ENCODE data around the gene ACO2.
A peak's percentile ranks its signal among the peaks of the same experiment; 100 is the strongest.

The ACO2 gene

DNA sequence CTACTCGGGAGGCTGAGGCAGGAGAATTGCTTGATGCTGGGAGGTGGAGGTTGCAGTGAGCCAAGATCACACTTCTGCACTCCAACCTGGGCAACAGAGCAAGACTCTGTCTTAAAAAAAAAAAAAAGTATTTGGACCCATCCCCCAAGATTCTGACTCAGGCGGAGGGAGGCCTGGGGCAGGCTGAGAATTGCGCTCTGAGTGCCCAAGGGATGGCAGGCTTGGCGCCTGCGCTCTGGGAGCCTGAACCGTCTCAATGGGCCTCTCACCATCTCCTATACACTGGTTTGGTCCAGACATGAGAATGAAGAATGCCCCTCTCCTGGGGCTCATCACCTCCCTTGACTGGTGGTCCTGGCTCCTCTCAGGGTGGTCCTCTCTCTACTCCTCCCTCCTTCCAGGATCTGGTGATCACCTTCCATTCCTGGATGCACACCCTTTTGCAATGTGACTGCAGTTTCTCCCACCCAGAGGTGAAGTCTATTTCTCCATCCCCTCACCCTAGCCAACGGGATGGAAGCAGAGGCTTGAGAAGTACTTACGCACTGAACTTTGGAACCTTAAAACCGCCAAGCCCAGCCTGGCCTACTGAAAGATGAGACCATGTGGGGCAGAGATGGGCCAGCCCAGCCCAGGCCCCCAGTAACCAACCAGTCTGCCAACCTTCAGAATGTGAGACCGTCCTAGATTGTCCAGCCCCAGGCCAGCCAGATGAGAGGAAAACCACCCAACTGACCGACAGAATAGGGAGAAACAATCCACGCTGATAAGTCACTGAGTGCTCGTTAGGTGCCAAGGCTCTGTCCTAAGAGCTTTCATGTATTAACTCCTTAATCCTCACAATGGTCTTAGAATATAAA is 70.5 kb downstream of the ACO2 start:
- no peak for TF ChIP-seq POLR2A (IDR thresholded peaks at IDR 0.05; ENCODE audit: low read depth, low read length)
- no peak for TF ChIP-seq PAX5 (IDR thresholded peaks at IDR 0.05; ENCODE audit: insufficient read depth, low read length, severe bottlenecking)
- TF ChIP-seq POU2F2 (IDR thresholded peaks at IDR 0.05; ENCODE audit: low read depth, low read length), result no peak
- no peak for TF ChIP-seq POLR2AphosphoS5 (IDR thresholded peaks at IDR 0.05; ENCODE audit: low read depth, low read length)
- no peak for TF ChIP-seq SPI1 (IDR thresholded peaks at IDR 0.05; ENCODE audit: low read depth, low read length)
- TF ChIP-seq TAF1 (IDR thresholded peaks at IDR 0.05; ENCODE audit: low read depth, low read length), result no peak
- DNase-seq (ENCODE audit: insufficient read length, low spot score), result no peak
- FAIRE-seq, result no peak

DNA sequence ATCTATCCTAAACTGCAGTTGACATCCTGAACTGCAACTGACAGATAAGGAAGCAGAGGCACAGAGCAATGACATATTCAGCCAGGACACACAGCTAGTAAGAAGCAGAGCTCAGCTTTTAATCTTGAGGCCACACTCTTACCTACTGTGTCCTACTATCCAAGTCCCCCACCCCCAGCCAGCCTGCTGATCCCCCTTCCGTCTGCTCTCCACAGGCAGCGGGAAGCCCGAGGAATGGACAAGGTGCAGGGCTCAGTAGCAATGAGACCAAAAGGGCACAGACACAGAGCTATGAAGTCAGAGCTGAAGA is 71.0 kb downstream of the ACO2 start:
- DNase-seq (ENCODE audit: insufficient read length, low spot score) (no peak), FAIRE-seq (no peak)
- TF ChIP-seq SPI1 (IDR thresholded peaks at IDR 0.05; ENCODE audit: low read depth, low read length), result no peak
- TF ChIP-seq TAF1 (IDR thresholded peaks at IDR 0.05; ENCODE audit: low read depth, low read length), result no peak
- TF ChIP-seq POU2F2 (IDR thresholded peaks at IDR 0.05; ENCODE audit: low read depth, low read length), result no peak

DNA sequence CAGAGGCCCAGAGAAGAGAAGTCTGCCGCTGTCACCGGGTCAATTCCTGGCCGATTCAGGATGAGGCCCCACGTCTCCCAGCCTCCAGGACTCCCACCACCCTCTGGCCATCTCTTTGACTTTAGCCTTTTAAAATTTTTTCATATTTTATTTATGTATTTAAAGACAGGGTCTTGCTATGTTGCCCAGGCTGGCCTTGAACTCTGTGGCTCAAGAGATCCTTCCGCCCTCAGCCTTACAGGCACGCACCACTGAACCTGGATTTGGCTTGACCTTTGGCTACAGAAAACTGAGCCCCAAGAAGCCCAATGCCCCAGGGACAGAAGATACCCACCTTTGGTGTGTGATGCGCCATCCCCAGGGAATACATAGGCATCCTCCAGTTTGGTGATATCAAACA is 71.4 kb downstream of the ACO2 start:
- FAIRE-seq, result no peak
- no peak for DNase-seq (ENCODE audit: insufficient read length, low spot score)
- TF ChIP-seq PAX5 (IDR thresholded peaks at IDR 0.05; ENCODE audit: insufficient read depth, low read length, severe bottlenecking), result no peak
- TF ChIP-seq POLR2A (IDR thresholded peaks at IDR 0.05; ENCODE audit: low read depth, low read length), result no peak
- TF ChIP-seq POLR2AphosphoS5 (IDR thresholded peaks at IDR 0.05; ENCODE audit: low read depth, low read length), result no peak
- no peak for TF ChIP-seq SPI1 (IDR thresholded peaks at IDR 0.05; ENCODE audit: low read depth, low read length)
- no peak for TF ChIP-seq TAF1 (IDR thresholded peaks at IDR 0.05; ENCODE audit: low read depth, low read length)
- TF ChIP-seq POU2F2 (IDR thresholded peaks at IDR 0.05; ENCODE audit: low read depth, low read length), result no peak

DNA sequence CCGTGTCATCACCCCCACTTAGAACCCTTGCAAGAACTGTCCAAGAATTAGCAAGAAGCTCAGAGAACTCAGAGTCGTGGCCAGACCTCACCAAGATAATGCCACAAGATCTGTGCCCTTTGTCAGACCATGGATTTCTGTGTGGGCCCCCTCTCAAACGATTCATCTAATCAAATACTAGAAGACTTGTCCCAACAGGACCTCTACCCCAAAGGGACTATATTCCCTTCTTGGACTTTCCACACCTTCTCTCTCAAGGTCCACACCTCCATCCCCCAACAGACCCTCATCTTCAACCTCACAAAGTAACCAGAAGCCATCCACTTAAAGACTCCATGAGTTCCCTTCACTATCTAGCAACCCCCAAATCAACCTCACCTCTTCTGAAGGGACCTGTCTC is 72.6 kb downstream of the ACO2 start:
- FAIRE-seq (no peak), DNase-seq (ENCODE audit: insufficient read length, low spot score) (no peak)
- no peak for TF ChIP-seq TAF1 (IDR thresholded peaks at IDR 0.05; ENCODE audit: low read depth, low read length)
- TF ChIP-seq PAX5 (IDR thresholded peaks at IDR 0.05; ENCODE audit: insufficient read depth, low read length, severe bottlenecking), result no peak

DNA sequence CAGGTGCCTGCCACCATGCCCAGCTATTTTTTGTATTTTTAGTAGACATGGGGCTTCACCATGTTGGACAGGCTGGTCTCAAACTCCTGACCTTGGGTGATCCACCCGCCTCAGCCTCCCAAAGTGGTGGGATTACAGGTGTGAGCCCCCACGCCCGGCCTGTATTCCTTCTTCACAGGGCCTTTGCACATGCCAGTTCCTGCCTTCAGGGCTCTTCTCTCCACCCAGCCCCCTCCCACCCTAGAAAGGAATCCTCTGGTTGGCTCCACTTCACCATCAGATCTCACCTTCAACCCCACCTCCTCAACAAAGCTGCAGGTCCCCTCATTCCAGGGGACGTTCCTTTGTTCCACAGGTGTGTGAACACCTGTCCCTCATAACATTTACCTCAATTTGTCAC is 73.3 kb downstream of the ACO2 start:
- FAIRE-seq (no peak), DNase-seq (ENCODE audit: insufficient read length, low spot score) (no peak)
- TF ChIP-seq SPI1 (IDR thresholded peaks at IDR 0.05; ENCODE audit: low read depth, low read length), result no peak
- TF ChIP-seq POU2F2 (IDR thresholded peaks at IDR 0.05; ENCODE audit: low read depth, low read length), result no peak
- TF ChIP-seq POLR2A (IDR thresholded peaks at IDR 0.05; ENCODE audit: low read depth, low read length), result no peak
- no peak for TF ChIP-seq TAF1 (IDR thresholded peaks at IDR 0.05; ENCODE audit: low read depth, low read length)
- no peak for TF ChIP-seq PAX5 (IDR thresholded peaks at IDR 0.05; ENCODE audit: insufficient read depth, low read length, severe bottlenecking)
- TF ChIP-seq POLR2AphosphoS5 (IDR thresholded peaks at IDR 0.05; ENCODE audit: low read depth, low read length), result no peak

DNA sequence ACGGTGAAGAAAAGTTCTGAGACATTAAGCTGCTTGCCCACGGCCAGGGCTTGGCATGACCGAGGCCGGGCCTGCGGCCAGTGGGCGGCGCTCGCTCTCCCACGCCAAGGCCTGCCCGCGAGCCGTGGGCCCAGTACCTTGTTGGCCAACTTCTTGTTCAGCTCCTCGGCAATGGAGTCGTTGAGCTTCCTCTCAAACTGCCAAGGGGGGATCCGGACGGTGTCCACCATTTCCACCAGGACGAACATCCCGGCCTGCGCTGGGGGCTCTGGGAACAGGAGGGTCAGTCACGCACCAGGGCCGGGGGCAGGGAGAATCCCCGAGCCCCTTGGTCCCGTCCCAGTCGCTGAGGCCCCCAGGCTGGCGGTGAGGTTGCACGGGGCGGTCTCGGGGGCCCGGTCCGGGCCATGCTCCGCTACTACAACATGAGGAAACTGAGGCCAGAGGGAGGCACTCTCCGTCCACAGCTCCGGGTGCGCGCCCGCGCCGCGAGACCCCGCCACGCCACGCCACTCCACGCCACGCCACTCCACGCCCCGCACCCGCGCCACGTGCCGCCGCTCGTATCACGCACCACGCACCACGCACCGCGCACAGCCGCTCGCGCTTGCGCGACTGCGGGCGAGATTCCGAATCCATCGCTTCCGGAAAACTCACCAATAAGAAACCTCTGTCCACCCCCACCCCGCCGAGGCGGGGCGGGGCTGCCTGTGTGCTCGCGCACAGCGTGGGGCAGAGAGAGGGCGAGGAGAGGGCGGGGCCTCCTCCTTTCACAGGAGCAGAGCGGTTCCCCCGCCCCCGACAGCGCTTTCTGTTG is 75.1 kb downstream of the ACO2 start, which contains the start of gene POLR3H:
TSS of gene POLR3H (minus strand) at position 617 of the 817 bp plus-strand sequence. CDS start at position 248, 369 bp downstream.
- TF ChIP-seq POLR2A (IDR thresholded peaks at IDR 0.05; ENCODE audit: low read depth, low read length) (no peak; the same call in 1 of the 2 replicates), POLR2AphosphoS5 (IDR thresholded peaks at IDR 0.05; ENCODE audit: low read depth, low read length) (no peak), TAF1 (IDR thresholded peaks at IDR 0.05; ENCODE audit: low read depth, low read length) (no peak), PAX5 (IDR thresholded peaks at IDR 0.05; ENCODE audit: insufficient read depth, low read length, severe bottlenecking) (no peak), SPI1 (IDR thresholded peaks at IDR 0.05; ENCODE audit: low read depth, low read length) (no peak), POU2F2 (IDR thresholded peaks at IDR 0.05; ENCODE audit: low read depth, low read length) (no peak)
- FAIRE-seq (peak; percentile 99), DNase-seq (ENCODE audit: insufficient read length, low spot score) (peak; percentile 97)

DNA sequence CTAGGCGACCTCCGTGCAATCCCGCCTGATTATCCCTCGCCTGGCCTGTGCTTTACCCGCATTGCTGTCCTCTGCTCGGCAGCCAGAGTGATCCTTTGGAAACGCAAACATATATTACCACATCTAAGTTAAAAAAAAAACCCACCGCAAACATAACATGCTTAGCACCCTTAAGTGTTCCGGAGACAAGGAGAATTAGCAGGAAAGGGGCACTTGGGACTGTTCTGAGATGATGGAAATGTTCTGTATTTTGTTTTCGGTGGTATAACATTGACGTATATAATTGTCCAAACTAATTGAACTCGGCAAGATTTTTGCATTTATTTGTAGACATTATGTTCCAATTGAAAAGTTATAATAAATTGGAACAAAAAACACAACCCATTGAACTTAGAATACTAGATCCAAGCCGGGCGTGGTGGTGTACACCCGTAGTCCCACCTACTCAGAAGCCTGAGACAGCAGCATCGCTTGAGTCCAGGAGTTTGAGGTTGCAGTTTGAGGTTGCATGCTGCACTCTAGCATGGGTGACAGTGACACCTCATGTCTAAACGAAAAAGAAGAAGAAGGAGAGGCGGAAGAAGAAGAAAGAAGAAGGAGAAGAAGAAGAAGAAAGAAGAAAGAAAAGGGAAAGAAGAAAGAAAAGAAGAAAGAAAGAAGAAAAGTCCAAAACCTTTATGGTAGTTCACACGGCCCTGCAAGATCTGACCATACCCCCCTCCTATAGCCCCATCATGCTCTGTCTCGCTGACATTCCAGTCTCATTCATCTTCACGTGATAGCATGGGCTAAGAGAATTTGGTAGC is 76.0 kb downstream of the ACO2 start:
- TF ChIP-seq TAF1 (IDR thresholded peaks at IDR 0.05; ENCODE audit: low read depth, low read length) (no peak), POLR2AphosphoS5 (IDR thresholded peaks at IDR 0.05; ENCODE audit: low read depth, low read length) (peak; percentile 56; the same call in 1 of the 2 replicates), PAX5 (IDR thresholded peaks at IDR 0.05; ENCODE audit: insufficient read depth, low read length, severe bottlenecking) (no peak), POU2F2 (IDR thresholded peaks at IDR 0.05; ENCODE audit: low read depth, low read length) (no peak), POLR2A (IDR thresholded peaks at IDR 0.05; ENCODE audit: low read depth, low read length) (peak; percentile 70; the same call in 1 of the 2 replicates), SPI1 (IDR thresholded peaks at IDR 0.05; ENCODE audit: low read depth, low read length) (no peak)
- peak; percentile 58 for FAIRE-seq

DNA sequence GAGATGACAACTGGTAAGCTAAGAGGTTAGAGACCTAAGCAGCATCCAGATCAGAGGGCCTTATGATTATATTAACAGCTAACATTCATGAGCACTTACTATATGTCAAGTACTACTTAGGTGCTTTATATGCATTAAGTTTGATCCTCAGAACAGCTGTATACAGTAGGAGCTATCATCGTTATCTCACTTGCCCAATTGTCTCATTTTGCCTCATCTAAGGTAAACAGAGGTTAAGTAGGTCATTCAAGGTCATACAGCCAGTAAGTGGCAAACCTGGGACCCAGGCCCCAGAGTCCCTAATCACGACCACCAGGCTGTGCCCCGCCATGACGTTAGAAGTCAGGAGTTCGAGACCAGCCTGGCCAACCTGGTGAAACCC is 79.9 kb downstream of the ACO2 start:
- FAIRE-seq, result no peak
- no peak for DNase-seq (ENCODE audit: insufficient read length, low spot score)
- TF ChIP-seq TAF1 (IDR thresholded peaks at IDR 0.05; ENCODE audit: low read depth, low read length), result no peak
- no peak for TF ChIP-seq SPI1 (IDR thresholded peaks at IDR 0.05; ENCODE audit: low read depth, low read length)
- no peak for TF ChIP-seq PAX5 (IDR thresholded peaks at IDR 0.05; ENCODE audit: insufficient read depth, low read length, severe bottlenecking)
- no peak for TF ChIP-seq POLR2AphosphoS5 (IDR thresholded peaks at IDR 0.05; ENCODE audit: low read depth, low read length)
- no peak for TF ChIP-seq POU2F2 (IDR thresholded peaks at IDR 0.05; ENCODE audit: low read depth, low read length)
- TF ChIP-seq POLR2A (IDR thresholded peaks at IDR 0.05; ENCODE audit: low read depth, low read length), result no peak

More for the DNA sequence above, 76.0 kb downstream of the ACO2 start:
- no peak for DNase-seq (ENCODE audit: insufficient read length, low spot score)
